ENCODE results near the gene ME2. TPM values are rescaled to one million over a fixed set of nuclear protein-coding genes. Genes with fewer than 3 reads are reported as not detected.

Gene ME2
- total RNA-seq, 1 experiment from 2014 or later, result 49.0 TPM

DNA sequence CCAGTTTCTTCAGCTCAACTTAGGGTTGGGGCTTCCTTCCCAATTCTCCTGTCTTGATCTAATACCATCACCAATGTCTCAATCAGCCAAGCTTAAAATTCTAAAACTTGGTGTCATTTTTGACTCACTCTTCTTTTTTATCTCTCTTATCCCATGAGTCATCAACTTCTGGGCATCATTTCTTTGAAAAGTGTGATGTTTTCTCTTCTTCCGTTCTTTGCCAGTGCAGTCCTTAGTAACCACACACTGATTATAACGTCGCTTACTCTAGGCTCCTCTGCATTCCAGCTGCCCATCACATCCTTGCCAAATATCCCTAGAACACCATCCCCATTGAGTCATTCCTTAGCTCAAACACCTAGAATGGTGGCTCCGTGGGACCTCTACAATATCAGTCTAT is 31.7 kb upstream of the ME2 start:
- no peak for ATAC-seq
- ChIA-PET RAD21 (ENCODE audit: low non-redundant PET in 1 of 2, low total read pairs in 2 of 2, uncharacterized antibody in 2 of 2, unreplicated experiment in 2 of 2) (no interaction called here), CTCF (interaction anchor here (1.5 kb wide), 1 partner anchor 20 kb away, joined by 3 read pairs; no protein-coding TSS in a partner anchor), POLR2A (no interaction called here)
- no peak overlapping the region for H3K27ac ChIP-seq (ENCODE audit: low read depth, low read length)
- no peak for DNase-seq (ENCODE audit: low read depth, low spot score)
- H3K4me2 ChIP-seq (ENCODE audit: low read length), result no peak overlapping the region
- no peaks in the 10 kb centered on the region for H4K20me1 ChIP-seq (ENCODE audit: insufficient read depth)
- intact Hi-C loops (cut with micrococcal nuclease), result no loop called here
- H3K36me3 ChIP-seq (ENCODE audit: control insufficient read depth in 1 of 2, insufficient read depth in 2 of 2, low read length in 2 of 2), result no peaks in the 10 kb centered on the region
- no peak overlapping the region for H3K4me3 ChIP-seq (replicated peaks in 1 of 2; ENCODE audit: low read depth in 1 of 2, low read length in 2 of 2)
- H2AFZ ChIP-seq (ENCODE audit: low read depth, low read length, poor library complexity, severe bottlenecking), result no peak overlapping the region
- no peaks in the 10 kb centered on the region for H3K79me2 ChIP-seq (ENCODE audit: insufficient read depth, low read length)
- no peaks in the 10 kb centered on the region for H3K9me2 ChIP-seq (ENCODE audit: insufficient read depth)
- H3K9me3 ChIP-seq (ENCODE audit: control insufficient read depth in 1 of 2, insufficient read depth in 1 of 2, low read depth in 1 of 2, low read length in 2 of 2), result no peaks in the 10 kb centered on the region
- no peaks in the 10 kb centered on the region for H3K27me3 ChIP-seq (ENCODE audit: insufficient read depth, low read length)
- H3K9ac ChIP-seq (ENCODE audit: low read length), result no peak overlapping the region
- no peaks in the 10 kb centered on the region for H3K4me1 ChIP-seq (ENCODE audit: control insufficient read depth in 1 of 2, insufficient read depth in 2 of 2, low read length in 2 of 2)
- no peak for TF ChIP-seq CEBPB (IDR thresholded peaks at IDR 0.05; ENCODE audit: low read depth)
- TF ChIP-seq CBX3 (IDR thresholded peaks at IDR 0.05; ENCODE audit: low read depth), result no peak
- no peak for TF ChIP-seq POLR2A (IDR thresholded peaks at IDR 0.05; ENCODE audit: borderline replicate concordance, extremely low read depth, insufficient read depth, insufficient read length)
- TF ChIP-seq JUND (IDR thresholded peaks at IDR 0.05), result no peak
- TF ChIP-seq ZNF274 (IDR thresholded peaks at IDR 0.05; ENCODE audit: low read depth, low read length), result no peak
- no peak for TF ChIP-seq POLR2AphosphoS5 (IDR thresholded peaks at IDR 0.05; ENCODE audit: low read depth, low read length)
- BruUV-seq (replicated peaks), result no TSS peak

GRCh38 chr18:50848061-50848551 is 30.8 kb upstream of the ME2 start:
- intact Hi-C loops (cut with micrococcal nuclease), result no loop called here
- no peak overlapping the region for H3K4me2 ChIP-seq (ENCODE audit: low read length)
- no peaks in the 10 kb centered on the region for H3K4me1 ChIP-seq (ENCODE audit: control insufficient read depth in 1 of 2, insufficient read depth in 2 of 2, low read length in 2 of 2)
- H3K4me3 ChIP-seq (replicated peaks in 1 of 2; ENCODE audit: low read depth in 1 of 2, low read length in 2 of 2), result no peak overlapping the region
- TF ChIP-seq REST (IDR thresholded peaks at IDR 0.05; ENCODE audit: low read depth), result no peak
- TF ChIP-seq SRF (IDR thresholded peaks at IDR 0.05; ENCODE audit: low read depth), result no peak
- TF ChIP-seq EZH2 (IDR thresholded peaks at IDR 0.05), result no peak
- TF ChIP-seq, protein P1, sequence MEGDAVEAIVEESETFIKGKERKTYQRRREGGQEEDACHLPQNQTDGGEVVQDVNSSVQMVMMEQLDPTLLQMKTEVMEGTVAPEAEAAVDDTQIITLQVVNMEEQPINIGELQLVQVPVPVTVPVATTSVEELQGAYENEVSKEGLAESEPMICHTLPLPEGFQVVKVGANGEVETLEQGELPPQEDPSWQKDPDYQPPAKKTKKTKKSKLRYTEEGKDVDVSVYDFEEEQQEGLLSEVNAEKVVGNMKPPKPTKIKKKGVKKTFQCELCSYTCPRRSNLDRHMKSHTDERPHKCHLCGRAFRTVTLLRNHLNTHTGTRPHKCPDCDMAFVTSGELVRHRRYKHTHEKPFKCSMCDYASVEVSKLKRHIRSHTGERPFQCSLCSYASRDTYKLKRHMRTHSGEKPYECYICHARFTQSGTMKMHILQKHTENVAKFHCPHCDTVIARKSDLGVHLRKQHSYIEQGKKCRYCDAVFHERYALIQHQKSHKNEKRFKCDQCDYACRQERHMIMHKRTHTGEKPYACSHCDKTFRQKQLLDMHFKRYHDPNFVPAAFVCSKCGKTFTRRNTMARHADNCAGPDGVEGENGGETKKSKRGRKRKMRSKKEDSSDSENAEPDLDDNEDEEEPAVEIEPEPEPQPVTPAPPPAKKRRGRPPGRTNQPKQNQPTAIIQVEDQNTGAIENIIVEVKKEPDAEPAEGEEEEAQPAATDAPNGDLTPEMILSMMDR (IDR thresholded peaks at IDR 0.05 in 2 of 3, conservative IDR thresholded peaks at IDR 0.05 in 1 of 3; ENCODE audit: borderline replicate concordance in 1 of 3, insufficient read depth in 1 of 3, low read depth in 2 of 3, low read length in 2 of 3), result no peak
- no peak for TF ChIP-seq ZFX (IDR thresholded peaks at IDR 0.05)
- H3K36me3 ChIP-seq (ENCODE audit: control insufficient read depth in 1 of 2, insufficient read depth in 2 of 2, low read length in 2 of 2), result no peaks in the 10 kb centered on the region
- no peak for DNase-seq (ENCODE audit: low read depth, low spot score)
- BruUV-seq (replicated peaks), result no TSS peak
- no peaks in the 10 kb centered on the region for H3K79me2 ChIP-seq (ENCODE audit: insufficient read depth, low read length)
- CTCF ChIA-PET, result interaction anchor here (1.5 kb wide), 1 partner anchor 19 kb away, joined by 3 read pairs; no protein-coding TSS in a partner anchor
- H3K9me3 ChIP-seq (ENCODE audit: control insufficient read depth in 1 of 2, insufficient read depth in 1 of 2, low read depth in 1 of 2, low read length in 2 of 2), result no peaks in the 10 kb centered on the region
- no peak overlapping the region for H3K9ac ChIP-seq (ENCODE audit: low read length)
- H2AFZ ChIP-seq (ENCODE audit: low read depth, low read length, poor library complexity, severe bottlenecking), result no peak overlapping the region
- H4K20me1 ChIP-seq (ENCODE audit: insufficient read depth), result no peaks in the 10 kb centered on the region
- RAD21 ChIA-PET (ENCODE audit: low non-redundant PET in 1 of 2, low total read pairs in 2 of 2, uncharacterized antibody in 2 of 2, unreplicated experiment in 2 of 2), result no interaction called here
- H3K9me2 ChIP-seq (ENCODE audit: insufficient read depth), result no peaks in the 10 kb centered on the region
- POLR2A ChIA-PET, result interaction anchor here (0.7 kb wide), 1 partner anchor 1345 kb away, joined by 4 read pairs; no protein-coding TSS in a partner anchor
- no peak for ATAC-seq
- H3K27ac ChIP-seq (ENCODE audit: low read depth, low read length), result no peak overlapping the region
- no peaks in the 10 kb centered on the region for H3K27me3 ChIP-seq (ENCODE audit: insufficient read depth, low read length)

Data from HCT116 (cell line).